Body of pancreas (tissue), 4 donors: ENCODE data around the gene KRT8.

Experiments
- CTCF ChIP-seq, 7 experiments: fragments of 450-650 bp in 4 of 7; fragments of 200-600 bp in 3 of 7; sonication (generic) in 3 of 7; IDR thresholded peaks; one replicate each; pipeline ENCODE4 v1.5.1; 2016 to 2019; ENCODE audit warnings: antibody characterized with exemption in 7 of 7
- POLR2A ChIP-seq, 3 donors: fragments of 450-650 bp; IDR thresholded peaks; one replicate each; pipeline ENCODE4 v1.6.1; 2016; ENCODE audit warnings: antibody characterized with exemption in 3 of 3, mild to moderate bottlenecking in 2 of 3

GRCh38 chr12:52871291-52872039, 33.4 kb downstream of the KRT8 start:
- TF ChIP-seq CTCF (IDR thresholded peaks at IDR 0.05): no peak
- TF ChIP-seq POLR2A (IDR thresholded peaks at IDR 0.05): no peak
